ENCODE results near the gene USP54. TPM values are rescaled to one million over a fixed set of nuclear protein-coding genes. Genes with fewer than 3 reads are reported as not detected.

USP54 gene
- total RNA-seq, 1 experiment from 2014 or later: 35.9 TPM

DNA sequence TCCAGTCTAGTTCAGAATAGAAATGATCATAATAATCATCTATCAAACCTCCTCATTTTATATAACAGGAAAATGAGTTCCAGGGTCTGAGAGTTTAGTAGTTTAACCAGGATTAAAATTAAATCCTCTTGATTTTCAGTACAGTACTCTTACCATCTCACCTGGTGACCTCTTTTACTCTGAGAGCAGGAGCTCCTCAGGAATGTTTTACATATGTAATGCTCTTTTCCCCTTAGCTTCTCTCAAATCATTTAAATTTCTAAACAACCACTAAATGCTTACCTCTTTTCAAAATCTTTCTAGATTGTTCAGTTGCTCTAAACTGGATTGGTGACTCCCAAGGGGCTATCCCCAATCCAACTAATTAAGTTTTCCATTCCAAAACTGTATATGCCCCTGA, 85.1 kb downstream of the USP54 start:
- intact Hi-C loops (cut with micrococcal nuclease; ENCODE audit: unreplicated experiment): no loop called here
- Histone ChIP-seq H3K4me3 (ENCODE audit: low read depth, low read length, poor library complexity, severe bottlenecking) (no peak overlapping the region), H3K27me3 (replicated peaks; ENCODE audit: insufficient read depth, low read depth, low read length, poor library complexity) (no peaks in the 10 kb centered on the region), H3K9me3 (ENCODE audit: low read depth, low read length, poor library complexity, severe bottlenecking) (no peaks in the 10 kb centered on the region), H3K27ac (ENCODE audit: low read depth, low read length, poor library complexity, severe bottlenecking) (no peak overlapping the region), H3K4me1 (ENCODE audit: insufficient read depth, low read length, poor library complexity, severe bottlenecking) (no peaks in the 10 kb centered on the region), H3K36me3 (ENCODE audit: insufficient read depth, low read length, poor library complexity, severe bottlenecking) (no peaks in the 10 kb centered on the region)
- CTCF ChIA-PET: no interaction called here
- TF ChIP-seq CTCF (conservative IDR thresholded peaks at IDR 0.05; ENCODE audit: low read depth, low read length): no peak
- TF ChIP-seq EZH2 (IDR thresholded peaks at IDR 0.05; ENCODE audit: borderline replicate concordance, low read depth, low read length, poor library complexity, severe bottlenecking): no peak
- no peak for DNase-seq (ENCODE audit: low spot score)
- POLR2A ChIA-PET (ENCODE audit: low non-redundant PET): no interaction called here
- BruUV-seq (replicated peaks): no TSS peak

DNA sequence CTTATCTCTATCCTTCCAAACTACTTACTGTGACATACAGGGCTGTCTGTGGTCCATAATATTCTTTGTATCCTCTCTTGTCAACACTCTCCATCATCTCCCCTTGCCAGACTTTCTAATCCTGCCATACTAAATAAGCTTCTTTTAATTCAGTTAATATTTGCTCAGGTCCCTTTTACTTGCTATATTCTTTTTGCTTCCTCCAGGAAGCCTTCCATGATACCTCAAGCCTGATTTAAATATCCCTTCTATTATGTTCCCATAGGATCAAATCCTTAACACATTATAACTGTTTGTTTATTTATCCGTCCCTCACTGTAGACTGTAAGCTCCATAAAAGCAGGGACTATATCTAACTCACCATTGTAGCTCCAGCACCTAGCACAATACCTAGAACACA, 88.1 kb downstream of the USP54 start:
- no peak for DNase-seq (ENCODE audit: low spot score)
- no TSS peak for BruUV-seq (replicated peaks)
- no peak overlapping the region for H3K4me3 ChIP-seq (ENCODE audit: low read depth, low read length, poor library complexity, severe bottlenecking)
- no peaks in the 10 kb centered on the region for H3K27me3 ChIP-seq (replicated peaks; ENCODE audit: insufficient read depth, low read depth, low read length, poor library complexity)
- H3K9me3 ChIP-seq (ENCODE audit: low read depth, low read length, poor library complexity, severe bottlenecking): no peaks in the 10 kb centered on the region
- no peak overlapping the region for H3K27ac ChIP-seq (ENCODE audit: low read depth, low read length, poor library complexity, severe bottlenecking)
- H3K4me1 ChIP-seq (ENCODE audit: insufficient read depth, low read length, poor library complexity, severe bottlenecking): no peaks in the 10 kb centered on the region
- POLR2A ChIA-PET (ENCODE audit: low non-redundant PET): no interaction called here
- intact Hi-C loops (cut with micrococcal nuclease; ENCODE audit: unreplicated experiment): no loop called here
- TF ChIP-seq CTCF (conservative IDR thresholded peaks at IDR 0.05; ENCODE audit: low read depth, low read length) (no peak), EZH2 (IDR thresholded peaks at IDR 0.05; ENCODE audit: borderline replicate concordance, low read depth, low read length, poor library complexity, severe bottlenecking) (no peak)
- H3K36me3 ChIP-seq (ENCODE audit: insufficient read depth, low read length, poor library complexity, severe bottlenecking): no peaks in the 10 kb centered on the region
- CTCF ChIA-PET: no interaction called here

DNA sequence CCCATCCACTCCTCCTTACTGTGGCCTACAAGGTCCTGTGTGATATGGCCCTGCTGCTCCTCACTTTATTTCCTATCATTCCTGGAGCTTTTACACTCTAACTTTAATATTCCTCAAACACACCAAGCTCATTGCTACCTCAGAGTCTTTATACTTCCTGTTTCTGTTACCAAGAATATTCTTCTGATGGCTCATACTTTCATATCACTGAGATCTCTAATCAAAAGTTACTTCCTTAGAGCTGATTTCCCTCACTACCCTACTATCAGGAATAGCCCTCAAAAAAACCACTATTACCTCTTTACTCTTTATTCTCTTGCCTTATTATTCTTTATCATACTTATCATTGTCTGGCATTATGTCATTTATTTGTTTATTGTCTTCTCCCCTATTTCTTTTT, 89.5 kb downstream of the USP54 start:
- H3K27ac ChIP-seq (ENCODE audit: low read depth, low read length, poor library complexity, severe bottlenecking): no peak overlapping the region
- no peak overlapping the region for H3K4me3 ChIP-seq (ENCODE audit: low read depth, low read length, poor library complexity, severe bottlenecking)
- no peaks in the 10 kb centered on the region for H3K36me3 ChIP-seq (ENCODE audit: insufficient read depth, low read length, poor library complexity, severe bottlenecking)
- intact Hi-C loops (cut with micrococcal nuclease; ENCODE audit: unreplicated experiment): no loop called here
- no peaks in the 10 kb centered on the region for H3K4me1 ChIP-seq (ENCODE audit: insufficient read depth, low read length, poor library complexity, severe bottlenecking)
- no peak for DNase-seq (ENCODE audit: low spot score)
- H3K27me3 ChIP-seq (replicated peaks; ENCODE audit: insufficient read depth, low read depth, low read length, poor library complexity): no peaks in the 10 kb centered on the region
- no peaks in the 10 kb centered on the region for H3K9me3 ChIP-seq (ENCODE audit: low read depth, low read length, poor library complexity, severe bottlenecking)
- TF ChIP-seq CTCF (conservative IDR thresholded peaks at IDR 0.05; ENCODE audit: low read depth, low read length): no peak
- ChIA-PET CTCF (no interaction called here), POLR2A (ENCODE audit: low non-redundant PET) (no interaction called here)
- no TSS peak for BruUV-seq (replicated peaks)

Data from A673 (cell line).